Measurements from ENCODE around the gene RNU6-1. TPM values are rescaled to one million over a fixed set of nuclear protein-coding genes. Genes with fewer than 3 reads are reported as not detected.

The RNU6-1 gene
- not detected for total RNA-seq
- long read RNA-seq: 0 reads

- H3K9me3 ChIP-seq: no peaks in the 10 kb centered on the region
- ATAC-seq: peak; percentile 88
- DNase-seq: peak; percentile 97
- peak within 1 kb of the TSS; percentile 98 for H3K27ac ChIP-seq
- intact Hi-C loops (cut with DNase I): loop anchor here (10.0 kb wide), 2 partner anchors 315 to 895 kb away; partner anchors contain the start of gene C15orf61
- no peak for TF ChIP-seq CTCF (IDR thresholded peaks at IDR 0.05)
- H3K36me3 ChIP-seq: no peaks in the 10 kb centered on the region
- peak within 1 kb of the TSS; percentile 91 for H3K4me3 ChIP-seq
- peaks cover 33% of the 10 kb centered on the region for H3K4me1 ChIP-seq
- peaks cover 11% of the 10 kb centered on the region for H3K27me3 ChIP-seq
These were observed at the start of gene RNU6-1 for GRCh38 chr15:67839929-67840748. Gene RNU6-1 (minus strand): TSS chr15:67840045.

GRCh38 chr15:67887776-67888175 is 47.9 kb upstream of the RNU6-1 start:
- Histone ChIP-seq H3K27ac (no peak overlapping the region), H3K36me3 (no peaks in the 10 kb centered on the region), H3K27me3 (no peaks in the 10 kb centered on the region), H3K4me3 (no peak overlapping the region), H3K4me1 (peaks cover 20% of the 10 kb centered on the region), H3K9me3 (no peaks in the 10 kb centered on the region)
- no peak for TF ChIP-seq CTCF (IDR thresholded peaks at IDR 0.05)
- intact Hi-C loops (cut with DNase I): no loop called here
- ATAC-seq: no peak
- DNase-seq: no peak

GRCh38 chr15:67885861-67886260 is 46.0 kb upstream of the RNU6-1 start:
- Histone ChIP-seq H3K4me1 (peaks cover 22% of the 10 kb centered on the region), H3K9me3 (no peaks in the 10 kb centered on the region), H3K27me3 (no peaks in the 10 kb centered on the region), H3K27ac (peak overlapping the region; percentile 89), H3K4me3 (no peak overlapping the region), H3K36me3 (no peaks in the 10 kb centered on the region)
- DNase-seq (no peak), ATAC-seq (no peak)
- no peak for TF ChIP-seq CTCF (IDR thresholded peaks at IDR 0.05)
- intact Hi-C loops (cut with DNase I): no loop called here

- no peak for TF ChIP-seq CTCF (IDR thresholded peaks at IDR 0.05)
- Histone ChIP-seq H3K4me1 (peaks cover 28% of the 10 kb centered on the region), H3K9me3 (no peaks in the 10 kb centered on the region), H3K36me3 (no peaks in the 10 kb centered on the region), H3K27ac (peak overlapping the region; percentile 89), H3K4me3 (peak overlapping the region; percentile 53), H3K27me3 (no peaks in the 10 kb centered on the region)
- DNase-seq (no peak), ATAC-seq (no peak)
- intact Hi-C loops (cut with DNase I): no loop called here
These were observed 45.3 kb upstream of the RNU6-1 start for GRCh38 chr15:67885175-67885523.

GRCh38 chr15:67884514-67885174 is 44.8 kb upstream of the RNU6-1 start:
- no peak for TF ChIP-seq CTCF (IDR thresholded peaks at IDR 0.05)
- DNase-seq (peak; percentile 94), ATAC-seq (peak; percentile 97)
- H3K9me3 ChIP-seq: no peaks in the 10 kb centered on the region
- H3K36me3 ChIP-seq: no peaks in the 10 kb centered on the region
- H3K4me1 ChIP-seq: peaks cover 28% of the 10 kb centered on the region
- H3K27ac ChIP-seq: peak overlapping the region; percentile 89
- no peaks in the 10 kb centered on the region for H3K27me3 ChIP-seq
- H3K4me3 ChIP-seq: peak overlapping the region; percentile 53
- intact Hi-C loops (cut with DNase I): no loop called here

Data from upper lobe of right lung (tissue), 1 donor.